ENCODE data around the gene PROX1.

The PROX1 gene

DNA sequence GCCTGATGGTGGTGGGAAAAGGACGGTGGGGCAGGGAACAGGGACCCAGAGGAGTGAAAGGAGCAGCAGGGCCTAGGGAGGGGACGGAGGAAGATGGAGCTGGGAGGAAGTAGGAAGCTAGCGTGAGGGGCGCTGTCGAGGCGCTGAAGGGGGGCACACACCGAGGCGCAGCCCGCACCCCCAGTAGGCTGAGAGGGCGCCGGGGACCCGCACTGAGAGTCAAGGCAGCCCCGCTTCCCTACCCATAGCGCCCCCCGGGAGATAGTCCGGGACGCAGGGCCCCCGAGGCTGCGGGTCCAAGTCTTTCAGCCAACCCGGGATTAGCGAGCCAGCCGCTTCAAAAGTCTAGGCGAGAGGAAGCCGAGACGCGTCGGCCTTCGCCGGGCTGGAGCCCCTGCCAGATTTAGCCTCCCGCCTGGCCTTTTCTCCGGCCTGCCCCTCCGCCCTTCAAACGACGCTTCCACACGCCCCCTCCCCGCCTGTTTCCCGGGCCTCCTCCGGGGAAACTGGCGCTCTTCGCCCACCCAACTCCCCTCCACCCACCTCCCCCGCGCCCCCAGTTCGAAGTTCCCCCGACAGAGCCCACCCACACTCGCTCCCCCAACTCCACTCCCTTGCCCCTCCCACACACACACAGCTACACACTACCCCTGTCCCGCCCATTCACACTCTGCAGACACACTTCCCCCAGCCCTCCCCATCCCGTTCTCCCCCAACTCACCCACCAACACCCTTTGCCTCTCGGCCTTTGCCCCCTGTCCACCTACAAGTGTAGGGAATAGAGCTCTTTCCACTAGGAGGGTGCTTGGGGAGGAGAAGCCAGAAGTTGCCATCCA, 7.8 kb upstream of the PROX1 start:
- no peak for DNase-seq (ENCODE audit: low read depth in 2 of 2)

DNA sequence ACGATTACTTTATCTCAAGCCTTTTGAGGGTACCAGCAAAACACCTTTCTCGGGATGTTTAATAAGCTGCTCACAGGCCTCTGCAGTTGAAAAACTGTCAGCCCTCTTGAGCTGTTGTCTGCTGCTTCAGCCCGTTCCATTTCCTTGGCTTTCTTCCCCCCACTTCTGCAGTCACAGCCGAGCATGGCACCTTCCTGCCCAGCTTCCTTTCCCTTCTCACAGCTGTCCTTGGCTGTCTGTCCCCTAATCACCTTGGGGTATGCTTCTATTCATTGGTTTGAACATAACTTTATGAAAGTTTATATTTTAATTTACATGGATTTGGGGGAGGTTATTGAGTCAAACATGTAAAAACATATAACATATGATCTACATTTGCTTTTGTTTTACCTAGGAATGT, 6.9 kb upstream of the PROX1 start:
- DNase-seq (ENCODE audit: low read depth in 2 of 2), result no peak

DNA sequence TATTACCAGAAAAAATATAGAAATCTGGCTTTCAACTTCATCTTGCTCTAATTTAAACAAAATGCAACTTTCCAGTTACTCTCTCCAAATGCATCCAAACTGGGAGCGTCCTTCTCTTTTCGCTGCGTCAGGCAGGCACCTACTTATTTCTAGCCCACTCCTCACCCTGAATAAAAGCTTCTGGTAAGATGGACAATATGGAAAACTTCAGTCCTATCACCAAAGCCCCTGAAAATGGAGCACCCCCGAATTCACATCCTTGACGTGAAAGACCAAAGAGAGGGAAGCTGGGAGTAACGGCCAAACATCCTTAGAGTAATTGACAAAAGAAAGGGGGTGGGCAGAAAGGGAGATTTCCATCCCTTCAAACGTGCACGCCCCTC, 5.5 kb upstream of the PROX1 start:
- no peak for DNase-seq (ENCODE audit: low read depth in 2 of 2)

DNA sequence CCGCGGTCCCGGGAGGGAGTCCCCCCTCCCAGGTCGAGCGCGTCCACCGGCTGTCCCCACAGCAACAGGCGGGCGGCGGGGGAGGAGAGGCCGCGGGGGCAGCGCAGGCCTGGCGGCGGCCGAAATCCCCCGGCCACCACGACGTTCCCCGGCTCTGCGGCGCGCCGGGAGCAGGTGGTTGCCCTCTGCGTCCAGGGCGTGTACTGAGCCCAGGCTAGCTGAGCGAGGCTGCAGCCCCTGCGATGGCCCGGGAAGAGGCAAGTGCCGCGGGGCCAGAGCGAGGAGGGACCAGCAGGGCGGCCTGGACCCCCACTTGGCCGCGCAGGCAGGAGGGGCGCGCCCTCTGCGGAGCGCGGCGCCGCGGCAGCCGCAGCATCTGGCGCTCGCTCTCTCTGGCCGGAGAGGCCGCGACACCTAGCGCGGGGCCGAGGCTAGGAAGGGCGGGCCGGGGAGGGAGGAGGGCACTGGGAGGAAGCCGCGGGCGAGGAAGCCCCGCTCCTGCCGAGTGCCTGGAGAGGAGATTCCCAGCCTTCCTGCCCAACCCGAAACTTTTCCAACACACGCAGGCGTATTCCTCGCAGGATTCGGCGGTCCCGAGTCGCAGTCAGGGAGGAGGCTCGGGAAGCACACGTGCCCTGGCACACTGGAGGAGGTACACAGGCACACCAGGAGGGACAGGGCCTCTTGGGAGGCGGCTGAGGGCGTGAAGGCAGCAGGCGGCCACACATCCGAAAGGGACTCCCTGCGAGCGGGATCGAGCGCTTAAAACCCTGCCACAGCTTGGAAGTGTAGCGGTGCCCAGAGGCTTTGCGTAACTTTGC, 4.9 kb upstream of the PROX1 start:
- DNase-seq (ENCODE audit: low read depth in 2 of 2), result no peak

DNA sequence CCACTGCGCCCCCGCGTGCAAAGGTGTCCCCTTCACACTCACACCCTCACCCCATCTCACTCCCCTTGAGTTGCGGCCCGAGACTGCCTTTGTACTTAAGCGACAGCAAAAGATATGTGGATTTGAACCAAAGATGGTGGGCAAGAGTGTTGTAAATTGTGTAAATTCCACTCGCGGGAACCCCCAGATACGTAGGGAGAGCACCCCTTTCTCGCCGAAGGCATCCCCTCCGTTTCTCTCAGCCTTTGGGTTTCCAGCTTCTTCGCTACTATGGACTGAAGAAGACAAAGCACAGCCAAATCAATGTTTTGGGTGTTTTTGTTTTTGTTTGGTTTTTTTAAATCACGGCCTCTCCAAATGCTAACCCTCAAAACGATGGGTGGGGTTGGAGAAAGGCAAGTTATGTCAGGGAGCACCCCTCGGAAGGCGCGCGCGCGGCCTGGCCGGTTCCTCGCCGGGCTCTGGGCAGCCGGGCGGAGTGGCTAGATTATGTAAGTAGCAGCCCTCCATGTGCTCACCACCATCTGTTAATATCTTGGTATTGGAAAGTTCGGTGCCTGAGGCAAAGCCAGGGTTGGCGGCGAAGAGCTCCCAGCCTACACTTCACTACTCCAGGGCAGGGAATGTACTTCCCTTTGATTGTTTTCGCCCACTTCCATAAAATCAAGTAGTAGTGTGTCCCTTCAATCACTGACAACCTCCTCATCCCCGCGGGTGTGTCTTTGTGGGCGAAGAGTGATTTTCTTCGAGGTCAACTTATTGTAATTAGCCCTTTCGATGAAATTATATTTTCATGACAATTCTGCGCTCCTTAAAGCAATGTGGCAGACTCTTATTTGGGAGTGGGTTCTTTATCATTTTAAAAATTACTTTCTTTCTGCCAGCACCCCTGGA, 4.0 kb upstream of the PROX1 start:
- no peak for DNase-seq (ENCODE audit: low read depth in 2 of 2)

DNA sequence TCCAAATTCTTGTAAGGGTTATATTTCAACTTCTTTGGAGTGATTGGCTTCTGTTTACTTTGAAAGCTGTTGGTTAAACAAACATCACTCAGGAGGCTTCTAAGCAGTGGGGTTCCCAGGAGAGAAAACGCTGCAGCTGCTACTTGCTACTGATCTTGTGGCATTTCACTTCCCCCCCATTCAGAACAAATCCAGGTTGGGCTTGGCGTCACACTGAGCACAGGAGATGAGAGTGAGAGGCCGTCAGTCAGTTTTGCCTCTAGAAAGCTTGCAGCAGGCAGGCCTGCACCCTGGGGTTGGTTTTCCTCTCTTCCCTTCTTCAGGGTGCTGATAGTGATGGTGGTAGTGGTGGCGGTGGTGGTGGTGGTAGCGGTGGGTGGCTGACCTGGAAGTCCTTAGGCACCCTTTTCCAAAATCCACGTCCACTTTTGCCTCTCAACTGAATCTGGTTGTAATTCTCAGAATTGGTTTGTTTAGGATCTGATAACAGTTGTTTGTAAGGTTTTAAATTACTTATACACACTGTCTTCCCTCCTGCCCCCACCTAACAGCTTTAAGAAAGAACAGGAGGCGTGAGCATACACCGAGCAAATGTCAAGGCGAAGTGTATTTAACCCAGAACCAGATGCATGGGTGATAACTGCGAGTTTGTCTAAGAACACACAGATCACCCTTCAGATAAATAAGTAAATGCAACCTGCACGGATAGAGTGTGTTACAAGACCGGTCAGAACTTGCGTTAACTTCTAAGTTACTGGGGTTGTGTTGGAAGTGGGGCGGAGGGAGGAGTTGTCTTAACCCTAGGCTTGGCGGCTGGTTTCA, 3.2 kb upstream of the PROX1 start:
- DNase-seq (ENCODE audit: low read depth in 2 of 2), result no peak

DNA sequence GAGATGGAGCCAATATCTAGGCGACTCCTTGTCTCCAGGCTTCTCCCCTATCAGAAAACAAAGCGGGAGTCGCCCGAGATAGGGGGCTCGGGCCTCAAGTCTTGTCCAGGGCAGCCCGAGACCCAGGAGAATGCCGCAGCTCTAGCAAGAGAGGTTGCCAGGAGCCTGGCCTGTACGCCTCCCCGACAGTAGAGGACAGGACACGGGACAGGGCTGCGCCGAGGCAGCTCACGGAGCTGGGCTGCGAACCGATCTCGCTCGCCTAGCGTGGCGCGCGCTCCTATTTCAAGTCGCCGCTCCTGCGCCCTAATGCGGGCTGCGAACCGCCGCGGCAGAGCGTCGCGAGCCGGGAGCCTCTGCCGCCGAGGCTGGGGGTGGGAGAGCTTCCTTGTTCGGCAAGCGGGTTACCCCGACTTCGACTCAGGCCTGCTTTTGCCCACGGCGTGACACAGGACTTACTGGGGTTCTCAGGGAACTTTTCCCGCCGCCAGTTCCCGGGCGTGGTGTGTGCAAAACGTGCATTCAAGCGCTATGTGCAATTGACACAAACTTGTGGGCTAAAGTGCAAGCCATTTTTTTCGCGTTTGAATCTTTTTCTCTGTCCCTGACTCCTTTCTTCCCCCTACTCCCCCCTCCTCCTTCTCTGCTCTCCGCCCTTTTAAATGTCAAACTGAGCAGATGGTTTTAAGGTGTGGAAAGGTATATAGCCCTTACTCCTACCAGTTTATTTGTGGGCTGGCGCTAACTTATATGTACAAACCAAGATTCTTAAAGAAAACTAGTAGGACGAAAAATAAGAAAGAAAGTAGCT, 2.4 kb upstream of the PROX1 start:
- DNase-seq (ENCODE audit: low read depth in 2 of 2), result no peak

DNA sequence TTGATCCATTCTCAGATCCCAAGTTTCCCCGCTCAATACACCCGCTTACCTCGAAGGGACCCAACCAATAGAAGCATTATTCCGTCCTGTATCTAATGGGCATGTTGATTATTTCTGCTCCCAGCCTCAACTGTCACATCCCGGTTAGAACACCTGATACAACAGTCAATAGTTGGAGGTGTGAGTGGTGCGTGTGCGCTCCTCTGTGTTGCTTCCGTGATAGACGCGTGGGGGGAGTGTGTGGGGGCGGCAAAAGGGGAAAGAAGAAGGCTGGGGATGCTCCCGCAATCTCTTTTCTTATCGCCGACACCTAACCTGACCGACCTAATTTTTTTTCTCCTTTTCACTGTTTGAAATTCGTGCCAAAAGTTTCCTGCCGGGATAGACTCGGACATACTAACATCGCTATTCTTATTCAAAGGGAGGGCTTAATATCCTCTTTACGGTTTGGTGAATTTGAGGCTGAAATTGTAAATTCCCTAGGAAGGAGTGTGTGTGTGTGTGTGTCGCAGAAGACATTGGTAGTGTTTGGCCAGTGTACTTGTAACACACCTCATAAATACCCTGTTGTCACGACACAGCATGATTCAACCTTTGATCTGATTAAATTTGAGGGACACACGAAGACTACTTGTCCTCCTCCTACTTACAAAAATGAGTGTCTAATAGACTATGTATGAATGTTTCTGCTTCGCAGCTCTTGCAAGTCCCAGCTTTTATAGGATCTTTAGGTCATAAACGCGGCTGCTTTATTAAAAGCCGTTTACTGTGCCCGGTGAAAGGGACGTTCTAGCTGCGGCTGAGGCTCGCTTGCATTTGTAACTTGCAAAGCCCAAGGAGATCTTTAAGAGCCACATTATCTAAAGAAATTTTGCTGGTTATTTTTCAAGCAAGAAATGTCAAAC, 1.5 kb upstream of the PROX1 start:
- no peak for DNase-seq (ENCODE audit: low read depth in 2 of 2)

DNA sequence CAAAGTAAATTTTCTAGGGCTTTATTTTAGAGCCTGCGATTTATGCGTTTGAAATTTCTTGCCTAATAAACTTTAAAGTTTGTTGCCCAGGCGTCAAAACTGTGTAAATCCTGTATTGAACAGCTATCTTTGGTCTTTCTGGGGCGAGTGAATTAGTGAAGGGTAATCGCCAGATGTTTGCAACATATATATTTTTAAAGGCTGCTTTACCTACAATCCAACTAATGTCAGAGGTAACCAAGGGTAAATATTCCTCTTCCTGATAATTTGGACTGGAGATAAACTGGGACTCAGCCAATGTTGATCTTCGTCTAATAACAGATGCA, 885 bp upstream of the PROX1 start:
- DNase-seq (ENCODE audit: low read depth in 2 of 2), result no peak

DNA sequence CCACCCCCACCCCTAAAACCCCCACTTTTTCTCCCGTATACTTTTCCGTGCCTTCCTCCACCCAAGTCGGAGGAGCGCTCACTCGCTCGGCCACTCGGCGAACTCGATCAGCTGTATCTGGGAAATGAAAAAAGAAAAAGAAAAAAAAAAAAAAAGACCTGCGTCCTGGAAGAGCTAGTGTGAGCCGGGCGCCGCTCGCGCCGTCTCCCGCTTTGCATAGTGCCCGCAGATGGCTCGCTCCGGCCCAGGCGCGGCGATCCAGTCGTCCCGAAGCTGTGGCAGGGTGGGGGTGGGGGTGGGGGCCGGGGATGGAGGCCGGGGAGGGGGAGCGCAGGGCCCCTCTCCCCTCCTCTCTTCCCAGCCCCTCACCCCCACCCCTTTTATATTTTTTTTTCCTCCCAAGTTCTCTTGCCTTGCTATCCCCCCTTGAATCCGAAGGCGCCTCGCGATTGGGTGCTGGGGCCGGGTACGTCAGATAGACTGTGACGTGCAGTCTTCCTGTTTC, 299 bp upstream of the PROX1 start:
- no peak for DNase-seq (ENCODE audit: low read depth in 2 of 2)

DNA sequence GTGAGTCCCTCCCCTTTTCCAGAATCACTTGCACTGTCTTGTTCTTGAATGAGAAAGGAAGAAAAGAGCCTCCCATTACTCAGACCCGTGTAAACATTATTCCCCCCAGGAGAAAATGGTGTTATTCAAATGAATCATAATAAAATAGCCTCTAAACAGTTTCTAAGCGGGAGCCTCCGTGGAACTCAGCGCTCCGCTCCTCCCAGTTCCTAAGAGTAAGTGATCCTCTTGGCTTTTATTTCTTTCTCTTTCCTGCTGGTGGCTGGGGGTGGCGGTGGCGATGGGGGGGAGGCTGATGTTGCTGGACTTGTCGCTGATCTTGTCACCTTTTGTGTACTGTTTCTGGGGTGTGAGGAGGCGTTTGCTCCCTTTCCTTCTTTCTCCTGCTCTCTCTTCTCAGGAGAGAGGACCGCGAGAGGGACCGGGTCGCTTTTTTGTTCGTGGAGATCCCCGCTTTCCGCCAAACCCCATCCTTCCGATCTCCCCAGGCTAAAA, 781 bp downstream of the PROX1 start:
- no peak for DNase-seq (ENCODE audit: low read depth in 2 of 2)

DNA sequence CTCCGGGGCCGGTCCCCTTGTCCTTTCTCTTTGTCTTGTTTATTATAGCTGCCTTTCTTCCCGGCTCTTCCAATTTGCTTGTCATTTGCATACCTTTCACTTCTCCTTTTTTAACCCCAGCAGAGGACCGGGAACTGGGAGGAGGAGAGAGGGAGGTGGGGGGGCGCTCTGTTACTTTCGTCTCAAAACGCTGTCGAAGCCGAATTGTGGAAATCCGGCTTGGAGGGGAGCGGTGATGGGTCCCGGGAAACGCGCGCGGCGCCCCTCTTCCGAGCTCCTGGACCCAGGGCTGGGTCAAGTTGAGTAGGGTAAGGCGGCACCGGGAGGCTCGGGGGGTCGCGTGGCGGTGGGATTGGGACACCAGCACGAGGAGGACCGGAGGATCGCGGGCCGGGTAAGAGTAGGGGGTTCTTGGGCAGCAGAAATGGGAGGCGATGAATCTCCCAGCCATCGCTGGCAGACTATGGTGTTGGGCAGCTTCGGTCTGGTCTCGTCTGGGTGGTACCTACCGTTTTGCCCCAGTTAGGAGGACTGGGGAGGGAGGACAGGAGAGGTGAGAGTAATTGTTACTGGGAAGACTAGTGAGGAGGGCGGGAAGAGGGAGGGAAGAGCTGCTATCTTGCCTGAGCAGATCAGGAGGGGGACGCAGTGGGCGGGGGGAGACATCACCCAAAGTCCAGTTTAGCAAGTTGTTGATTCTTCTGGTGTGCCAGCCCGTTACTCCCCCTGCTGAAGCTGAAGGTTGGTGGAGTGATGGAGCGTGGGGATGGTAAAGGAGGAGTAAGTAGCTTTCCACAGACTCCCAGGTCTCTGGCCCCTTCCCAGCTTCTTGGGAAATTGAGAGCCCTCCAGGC, 1.5 kb downstream of the PROX1 start:
- DNase-seq (ENCODE audit: low read depth in 2 of 2), result no peak

DNA sequence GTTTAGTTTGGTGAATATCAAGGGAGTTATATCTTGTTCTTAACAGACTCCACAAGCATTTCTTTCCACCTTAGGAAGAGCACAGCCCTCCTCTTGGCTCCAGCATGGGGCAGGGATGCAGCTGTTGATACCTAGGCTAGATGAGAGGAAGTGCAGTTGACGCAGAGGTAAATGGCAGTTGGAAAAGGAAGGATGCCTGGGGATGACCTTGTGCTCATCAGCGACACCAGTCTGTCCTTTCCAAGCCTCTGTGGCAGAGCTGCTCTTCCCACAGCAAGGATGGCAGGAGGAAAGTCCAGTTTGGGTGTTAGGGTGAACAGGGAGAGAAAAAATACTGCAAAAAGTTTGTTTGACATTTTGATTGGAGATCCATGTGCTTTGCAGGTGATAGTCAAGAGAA, 6.2 kb downstream of the PROX1 start:
- no peak for DNase-seq (ENCODE audit: low read depth in 2 of 2)

DNA sequence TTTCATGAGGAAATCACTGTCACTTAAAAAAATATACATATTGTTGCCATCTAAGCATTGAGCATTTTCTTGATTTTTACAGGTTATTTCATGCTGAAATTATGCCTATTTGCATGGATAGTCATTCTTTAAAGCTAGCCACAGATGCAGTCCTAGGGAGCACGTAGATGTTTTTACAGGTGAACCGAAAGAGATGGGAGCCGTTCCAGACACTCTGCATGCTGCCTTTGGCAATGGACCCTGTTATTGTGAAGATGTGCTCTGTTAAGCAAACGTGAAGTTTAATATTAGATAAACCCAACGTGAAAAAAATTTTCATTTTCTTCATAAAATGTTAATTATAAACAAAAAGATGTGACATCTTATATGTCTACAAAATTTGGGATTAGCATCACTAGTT, 7.1 kb downstream of the PROX1 start:
- no peak for DNase-seq (ENCODE audit: low read depth in 2 of 2)

DNA sequence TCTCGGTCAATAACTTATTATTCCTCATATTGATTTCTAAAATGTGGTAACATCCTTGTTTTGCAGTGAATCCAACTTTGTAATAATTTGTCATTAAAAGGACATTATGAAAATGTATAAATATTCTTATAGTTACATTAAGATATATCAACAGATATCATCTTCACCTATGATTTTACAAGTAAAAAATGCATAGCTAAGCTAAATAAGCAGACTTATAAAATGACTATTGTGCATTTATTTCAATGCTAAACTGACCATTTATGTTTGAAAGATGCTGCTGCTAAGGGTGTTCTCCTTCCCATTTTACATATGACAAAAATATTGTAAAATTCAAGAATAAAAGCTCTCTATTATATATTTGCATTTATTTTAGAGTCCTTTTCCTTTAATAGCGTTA, 7.8 kb downstream of the PROX1 start:
- no peak for DNase-seq (ENCODE audit: low read depth in 2 of 2)

DNA sequence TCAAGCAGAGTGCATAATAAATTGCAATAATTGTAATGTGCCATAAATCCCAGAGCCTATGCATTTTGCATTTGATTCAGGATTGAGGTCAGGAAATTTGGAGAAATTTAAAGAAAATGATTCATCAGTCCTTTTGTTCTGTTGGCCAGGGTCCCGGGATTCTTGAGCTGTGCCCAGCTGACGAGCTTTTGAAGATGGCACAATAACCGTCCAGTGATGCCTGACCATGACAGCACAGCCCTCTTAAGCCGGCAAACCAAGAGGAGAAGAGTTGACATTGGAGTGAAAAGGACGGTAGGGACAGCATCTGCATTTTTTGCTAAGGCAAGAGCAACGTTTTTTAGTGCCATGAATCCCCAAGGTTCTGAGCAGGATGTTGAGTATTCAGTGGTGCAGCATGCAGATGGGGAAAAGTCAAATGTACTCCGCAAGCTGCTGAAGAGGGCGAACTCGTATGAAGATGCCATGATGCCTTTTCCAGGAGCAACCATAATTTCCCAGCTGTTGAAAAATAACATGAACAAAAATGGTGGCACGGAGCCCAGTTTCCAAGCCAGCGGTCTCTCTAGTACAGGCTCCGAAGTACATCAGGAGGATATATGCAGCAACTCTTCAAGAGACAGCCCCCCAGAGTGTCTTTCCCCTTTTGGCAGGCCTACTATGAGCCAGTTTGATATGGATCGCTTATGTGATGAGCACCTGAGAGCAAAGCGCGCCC, 8.7 kb downstream of the PROX1 start:
- no peak for DNase-seq (ENCODE audit: low read depth in 2 of 2)

DNA sequence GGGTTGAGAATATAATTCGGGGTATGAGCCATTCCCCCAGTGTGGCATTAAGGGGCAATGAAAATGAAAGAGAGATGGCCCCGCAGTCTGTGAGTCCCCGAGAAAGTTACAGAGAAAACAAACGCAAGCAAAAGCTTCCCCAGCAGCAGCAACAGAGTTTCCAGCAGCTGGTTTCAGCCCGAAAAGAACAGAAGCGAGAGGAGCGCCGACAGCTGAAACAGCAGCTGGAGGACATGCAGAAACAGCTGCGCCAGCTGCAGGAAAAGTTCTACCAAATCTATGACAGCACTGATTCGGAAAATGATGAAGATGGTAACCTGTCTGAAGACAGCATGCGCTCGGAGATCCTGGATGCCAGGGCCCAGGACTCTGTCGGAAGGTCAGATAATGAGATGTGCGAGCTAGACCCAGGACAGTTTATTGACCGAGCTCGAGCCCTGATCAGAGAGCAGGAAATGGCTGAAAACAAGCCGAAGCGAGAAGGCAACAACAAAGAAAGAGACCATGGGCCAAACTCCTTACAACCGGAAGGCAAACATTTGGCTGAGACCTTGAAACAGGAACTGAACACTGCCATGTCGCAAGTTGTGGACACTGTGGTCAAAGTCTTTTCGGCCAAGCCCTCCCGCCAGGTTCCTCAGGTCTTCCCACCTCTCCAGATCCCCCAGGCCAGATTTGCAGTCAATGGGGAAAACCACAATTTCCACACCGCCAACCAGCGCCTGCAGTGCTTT, 9.4 kb downstream of the PROX1 start:
- DNase-seq (ENCODE audit: low read depth in 2 of 2), result no peak
